ENCODE data around the gene GLI3.

The GLI3 gene

GRCh38 chr7:42236976-42237810, at the start of gene GLI3:
GLI3 (minus strand) TSS chr7:42237209; CDS start chr7:42223253, 13,956 bp downstream.
- DNase-seq: peak; percentile 57

GRCh38 chr7:42285383-42285824, 48.4 kb upstream of the GLI3 start:
- DNase-seq: no peak

GRCh38 chr7:42283553-42283952, 46.5 kb upstream of the GLI3 start:
- DNase-seq: no peak

- no peak for DNase-seq
Measured at GRCh38 chr7:42278344-42278743, 41.3 kb upstream of the GLI3 start.

GRCh38 chr7:42274053-42274452, 37.0 kb upstream of the GLI3 start:
- no peak for DNase-seq

- DNase-seq: no peak
Measured at GRCh38 chr7:42272793-42273665, 36.0 kb upstream of the GLI3 start.

- no peak for DNase-seq
Measured at GRCh38 chr7:42269161-42269560, 32.2 kb upstream of the GLI3 start.

GRCh38 chr7:42264702-42265101, 27.7 kb upstream of the GLI3 start:
- DNase-seq: no peak

- DNase-seq: no peak
Measured at GRCh38 chr7:42263971-42264370, 27.0 kb upstream of the GLI3 start.

GRCh38 chr7:42262964-42263363, 26.0 kb upstream of the GLI3 start:
- peak; percentile 14 for DNase-seq

GRCh38 chr7:42254217-42254616, 17.2 kb upstream of the GLI3 start:
- no peak for DNase-seq

- no peak for DNase-seq
Measured at GRCh38 chr7:42253316-42253715, 16.3 kb upstream of the GLI3 start.

- no peak for DNase-seq
Measured at GRCh38 chr7:42250411-42250810, 13.4 kb upstream of the GLI3 start.

GRCh38 chr7:42248579-42248978, 11.6 kb upstream of the GLI3 start:
- DNase-seq: no peak

- no peak for DNase-seq
Measured at GRCh38 chr7:42247301-42247700, 10.3 kb upstream of the GLI3 start.

GRCh38 chr7:42244828-42245227, 7.8 kb upstream of the GLI3 start:
- no peak for DNase-seq

GRCh38 chr7:42242381-42242780, 5.4 kb upstream of the GLI3 start:
- DNase-seq: no peak

- DNase-seq: peak; percentile 38
Measured at GRCh38 chr7:42241424-42241823, 4.4 kb upstream of the GLI3 start.

GRCh38 chr7:42240416-42240815, 3.4 kb upstream of the GLI3 start:
- DNase-seq: no peak

- no peak for DNase-seq
Measured at GRCh38 chr7:42238709-42239366, 1.8 kb upstream of the GLI3 start.

GRCh38 chr7:42237811-42238541, 967 bp upstream of the GLI3 start:
- peak; percentile 24 for DNase-seq

GRCh38 chr7:42236266-42236975, 588 bp downstream of the GLI3 start:
- peak; percentile 9 for DNase-seq

Data from NCI-H82 (cell line).